OCI-LY3 (cell line): Measurements from ENCODE around the gene HOXD8.

Experiments used
- H2AFZ ChIP-seq: fragments of 200-600, 300-600 bp; shearing (Covaris generic); 2 replicates; pipeline ENCODE4 v1.6.0; 2014; ENCODE audit warnings: antibody characterized with exemption, low read depth, low read length
- H3K27ac ChIP-seq: fragments of 200-600, 300-600 bp; sonication (generic); 2 replicates; pipeline ENCODE4 v1.5.1; 2014; ENCODE audit warnings: mild to moderate bottlenecking, low read length, moderate library complexity, mixed read lengths
- H3K27me3 ChIP-seq: fragments of 200-600, 300-600 bp; sonication (generic); 2 replicates; pipeline ENCODE4 v1.6.1; 2014; ENCODE audit warnings: low read depth, low read length, mixed read lengths
- H3K36me3 ChIP-seq: fragments of 200-600, 300-600 bp; sonication (generic); replicated peaks from 2 replicates; pipeline ENCODE3; 2014; ENCODE audit warnings: low read depth, low read length, mixed read lengths
- H3K4me1 ChIP-seq: fragments of 300-600, 200-600 bp; sonication (generic); 2 replicates; pipeline ENCODE4 v1.6.1; 2014; ENCODE audit warnings: low read length, mixed read lengths
- H3K4me2 ChIP-seq: fragments of 200-600, 300-600 bp; sonication (generic); 2 replicates; pipeline ENCODE4 v1.6.1; 2014; ENCODE audit warnings: low read length, mixed read lengths
- H3K4me3 ChIP-seq: fragments of 300-600, 200-600 bp; sonication (generic); 2 replicates; pipeline ENCODE4 v1.5.1; 2014; ENCODE audit warnings: antibody characterized with exemption, mild to moderate bottlenecking, low read length, moderate library complexity
- H3K79me2 ChIP-seq: fragments of 300-600, 200-600 bp; shearing (Covaris generic); 2 replicates; pipeline ENCODE4 v1.6.1; 2014; ENCODE audit warnings: mild to moderate bottlenecking, low read length, mixed read lengths
- H3K9ac ChIP-seq: fragments of 300-600, 200-600 bp; shearing (Covaris generic); 2 replicates; pipeline ENCODE4 v1.6.0; 2014; ENCODE audit warnings: mild to moderate bottlenecking, low read length, moderate library complexity
- H3K9me3 ChIP-seq: fragments of 200-600, 300-600 bp; shearing (Covaris generic); 2 replicates; pipeline ENCODE4 v1.6.1; 2014; ENCODE audit warnings: low read length, mixed read lengths; ENCODE audit not compliant: insufficient read depth
- H4K20me1 ChIP-seq: fragments of 200-600, 300-600 bp; sonication (generic); 2 replicates; pipeline ENCODE4 v1.6.1; 2016; ENCODE audit warnings: low read length, mixed read lengths; ENCODE audit not compliant: insufficient read depth
- EZH2phosphoT487 ChIP-seq: fragments of 200-600 bp; shearing (Covaris generic); IDR thresholded peaks from 2 replicates; pipeline ENCODE4 v1.6.1; 2018; ENCODE audit warnings: antibody characterized with exemption, mixed run types, low read depth
- TF ChIP-seq, protein P1 (sequence below): fragments of 200-600, 300-600 bp; sonication (generic); IDR thresholded peaks from 2 replicates; pipeline ENCODE4 v1.5.1; 2014; ENCODE audit warnings: antibody characterized with exemption, low read length, low read depth

The HOXD8 gene

DNA sequence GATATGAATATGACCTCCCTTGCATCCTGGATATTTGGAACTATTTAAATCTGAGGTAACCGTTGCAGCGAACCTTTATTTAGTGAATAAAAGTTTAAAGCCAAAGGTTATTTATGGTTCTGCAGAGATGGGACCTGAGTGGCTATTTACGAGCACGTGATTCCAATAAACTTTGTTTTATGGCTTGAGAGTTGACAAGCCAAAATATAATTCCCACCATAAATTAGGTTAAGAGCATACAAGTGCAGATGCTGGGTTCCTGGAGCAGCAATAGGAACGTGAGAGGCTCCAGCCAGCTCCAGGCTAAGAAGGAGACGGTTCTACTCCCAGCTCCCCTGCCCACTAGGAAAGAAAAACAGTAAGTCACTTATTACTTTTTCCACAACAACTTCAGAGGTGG, 16.6 kb downstream of the HOXD8 start:
- Histone ChIP-seq H3K4me1 (no peaks in the 10 kb centered on the region), H2AFZ (no peak overlapping the region), H3K4me2 (no peak overlapping the region), H3K79me2 (no peaks in the 10 kb centered on the region), H3K9me3 (no peaks in the 10 kb centered on the region), H3K27ac (no peak overlapping the region), H3K27me3 (peaks cover 3% of the 10 kb centered on the region; the same call in 1 of the 2 replicates), H3K36me3 (no peaks in the 10 kb centered on the region), H4K20me1 (no peaks in the 10 kb centered on the region), H3K9ac (no peak overlapping the region), H3K4me3 (no peak overlapping the region)
- no peak for TF ChIP-seq EZH2phosphoT487
- TF ChIP-seq, protein P1, sequence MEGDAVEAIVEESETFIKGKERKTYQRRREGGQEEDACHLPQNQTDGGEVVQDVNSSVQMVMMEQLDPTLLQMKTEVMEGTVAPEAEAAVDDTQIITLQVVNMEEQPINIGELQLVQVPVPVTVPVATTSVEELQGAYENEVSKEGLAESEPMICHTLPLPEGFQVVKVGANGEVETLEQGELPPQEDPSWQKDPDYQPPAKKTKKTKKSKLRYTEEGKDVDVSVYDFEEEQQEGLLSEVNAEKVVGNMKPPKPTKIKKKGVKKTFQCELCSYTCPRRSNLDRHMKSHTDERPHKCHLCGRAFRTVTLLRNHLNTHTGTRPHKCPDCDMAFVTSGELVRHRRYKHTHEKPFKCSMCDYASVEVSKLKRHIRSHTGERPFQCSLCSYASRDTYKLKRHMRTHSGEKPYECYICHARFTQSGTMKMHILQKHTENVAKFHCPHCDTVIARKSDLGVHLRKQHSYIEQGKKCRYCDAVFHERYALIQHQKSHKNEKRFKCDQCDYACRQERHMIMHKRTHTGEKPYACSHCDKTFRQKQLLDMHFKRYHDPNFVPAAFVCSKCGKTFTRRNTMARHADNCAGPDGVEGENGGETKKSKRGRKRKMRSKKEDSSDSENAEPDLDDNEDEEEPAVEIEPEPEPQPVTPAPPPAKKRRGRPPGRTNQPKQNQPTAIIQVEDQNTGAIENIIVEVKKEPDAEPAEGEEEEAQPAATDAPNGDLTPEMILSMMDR, result no peak

DNA sequence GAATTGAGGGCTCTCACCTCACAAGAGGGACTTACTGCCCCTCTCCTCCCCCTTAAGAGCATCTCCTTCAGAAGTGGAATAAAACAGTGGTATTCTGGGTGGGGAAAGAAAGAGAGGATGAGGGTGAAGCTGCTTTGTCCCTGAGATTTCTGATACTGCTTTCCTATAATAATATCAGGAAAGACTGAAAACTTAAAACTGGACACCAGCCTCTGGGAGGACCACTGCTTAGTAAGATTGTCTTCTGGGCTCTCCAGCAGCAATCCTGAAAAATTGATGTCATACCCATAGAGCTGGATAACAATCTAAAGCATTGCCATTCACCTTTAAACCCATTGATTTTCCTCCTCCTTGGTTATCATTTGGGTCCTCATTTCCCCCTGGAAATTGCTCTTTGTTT, 17.1 kb downstream of the HOXD8 start:
- Histone ChIP-seq H3K79me2 (no peaks in the 10 kb centered on the region), H3K4me2 (no peak overlapping the region), H3K27ac (no peak overlapping the region), H3K9ac (no peak overlapping the region), H3K27me3 (peaks cover 3% of the 10 kb centered on the region; the same call in 1 of the 2 replicates), H2AFZ (no peak overlapping the region), H4K20me1 (no peaks in the 10 kb centered on the region), H3K9me3 (no peaks in the 10 kb centered on the region), H3K4me1 (no peaks in the 10 kb centered on the region), H3K4me3 (no peak overlapping the region), H3K36me3 (no peaks in the 10 kb centered on the region)
- TF ChIP-seq EZH2phosphoT487, result no peak
- TF ChIP-seq, protein P1, result no peak

DNA sequence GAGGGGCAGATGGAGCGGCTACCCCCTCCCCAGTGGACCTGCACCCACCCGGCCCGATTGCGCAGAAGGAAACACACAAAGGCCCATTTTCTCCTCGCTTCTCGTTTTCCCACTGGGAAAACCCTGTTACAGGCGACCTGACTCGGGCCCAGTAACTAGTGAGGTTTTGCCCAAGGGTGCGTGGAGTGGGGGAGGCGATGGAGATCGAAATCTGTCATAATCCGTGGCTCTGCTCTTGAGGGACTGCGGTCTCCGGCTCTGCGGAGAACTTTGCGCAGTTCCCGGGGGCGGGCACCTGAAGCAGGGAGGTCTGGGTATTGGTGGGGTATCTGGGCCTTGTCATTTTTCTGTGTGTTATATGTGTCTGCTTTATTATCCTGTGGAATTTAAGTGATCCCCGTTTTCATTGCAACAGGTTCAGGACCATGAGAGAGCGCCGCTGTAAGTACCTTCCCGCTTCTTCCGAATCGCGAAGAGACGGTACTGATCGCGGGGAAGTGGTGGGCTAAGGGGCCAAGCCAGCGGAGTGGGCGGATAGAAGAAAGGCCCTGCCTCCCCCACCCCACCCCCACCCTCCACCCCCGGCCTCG, 17.8 kb downstream of the HOXD8 start:
- H3K27ac ChIP-seq, result no peak overlapping the region
- H3K4me1 ChIP-seq, result no peaks in the 10 kb centered on the region
- no peaks in the 10 kb centered on the region for H3K79me2 ChIP-seq
- peaks cover 3% of the 10 kb centered on the region; the same call in 1 of the 2 replicates for H3K27me3 ChIP-seq
- H3K9ac ChIP-seq, result no peak overlapping the region
- no peak overlapping the region for H3K4me3 ChIP-seq
- no peaks in the 10 kb centered on the region for H4K20me1 ChIP-seq
- TF ChIP-seq, protein P1, result no peak
- TF ChIP-seq EZH2phosphoT487, result no peak
- H2AFZ ChIP-seq, result no peak overlapping the region
- H3K4me2 ChIP-seq, result no peak overlapping the region
- no peaks in the 10 kb centered on the region for H3K36me3 ChIP-seq
- no peaks in the 10 kb centered on the region for H3K9me3 ChIP-seq

DNA sequence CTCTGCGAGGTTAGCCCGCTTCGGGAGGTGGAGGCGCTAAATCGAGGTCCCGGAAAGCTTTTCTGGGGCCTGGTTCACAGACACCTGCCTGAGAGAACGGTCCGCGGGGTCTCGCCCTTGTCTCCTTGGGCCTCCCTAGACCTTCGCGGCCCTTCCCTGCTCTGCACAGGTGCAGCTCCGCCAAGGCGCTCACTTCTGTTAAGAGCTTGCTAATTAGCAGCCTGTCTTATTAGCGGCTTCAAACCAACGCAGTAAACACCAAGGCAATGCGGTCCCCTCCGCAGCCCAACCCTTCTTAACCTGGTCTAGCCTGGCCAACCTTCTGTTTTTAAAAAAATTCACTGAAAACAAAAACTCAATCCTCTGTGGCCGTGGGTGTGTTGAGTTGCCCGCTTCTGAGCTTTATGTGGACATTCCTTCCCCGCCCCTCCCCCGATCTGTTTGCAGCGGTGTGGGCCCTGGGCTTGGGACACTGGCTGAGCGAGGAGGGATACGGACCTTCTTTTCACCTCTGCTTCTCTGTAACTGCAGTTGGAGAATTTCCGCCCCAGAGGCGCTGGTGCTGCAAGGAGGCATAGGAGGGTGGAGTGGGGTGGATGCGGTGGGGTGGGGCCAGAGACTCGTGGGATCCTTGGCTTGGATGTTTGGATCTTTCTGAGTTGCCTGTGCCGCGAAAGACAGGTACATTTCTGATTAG, 18.4 kb downstream of the HOXD8 start:
- no peaks in the 10 kb centered on the region for H4K20me1 ChIP-seq
- H3K4me1 ChIP-seq, result no peaks in the 10 kb centered on the region
- TF ChIP-seq EZH2phosphoT487, result no peak
- TF ChIP-seq, protein P1, result no peak
- no peaks in the 10 kb centered on the region for H3K36me3 ChIP-seq
- H3K27ac ChIP-seq, result no peak overlapping the region
- H2AFZ ChIP-seq, result no peak overlapping the region
- no peak overlapping the region for H3K9ac ChIP-seq
- H3K9me3 ChIP-seq, result no peaks in the 10 kb centered on the region
- no peaks in the 10 kb centered on the region for H3K79me2 ChIP-seq
- H3K27me3 ChIP-seq, result peaks cover 3% of the 10 kb centered on the region; the same call in 1 of the 2 replicates
- H3K4me3 ChIP-seq, result no peak overlapping the region
- H3K4me2 ChIP-seq, result no peak overlapping the region
